Mucosa of descending colon (tissue), 3 donors: ENCODE data around the gene RASSF7. TPM values are rescaled to one million over a fixed set of nuclear protein-coding genes. Genes with fewer than 3 reads are reported as not detected.
"Not testable (repeated sequence)": the region's sequence is repeated elsewhere in the genome, so short reads cannot be mapped to it uniquely, and the experiment has no call there.

Experiments
- ATAC-seq: fragments of 200-7000 bp; cut with Tn5 transposase; one replicate; pipeline ENCODE4 v1.9.1; 2020; ENCODE audit warnings: mild to moderate bottlenecking, moderate library complexity
- DNase-seq, 3 donors: peaks; one replicate each; pipeline ENCODE4 v3.0.0-alpha.2; 2020
- H3K36me3 ChIP-seq: fragments of 200-600 bp; one replicate; pipeline ENCODE4 v1.8.0; 2021; ENCODE audit warnings: low read depth, mild to moderate bottlenecking
- H3K4me1 ChIP-seq: fragments of 200-600 bp; one replicate; pipeline ENCODE4 v1.8.0; 2021; ENCODE audit warnings: low read depth, mild to moderate bottlenecking
- H3K4me3 ChIP-seq: fragments of 200-600 bp; one replicate; pipeline ENCODE4 v1.8.0; 2021; ENCODE audit warnings: mild to moderate bottlenecking
- H3K9me3 ChIP-seq: fragments of 200-600 bp; one replicate; pipeline ENCODE4 v1.8.0; 2021; ENCODE audit warnings: mild to moderate bottlenecking
- CTCF ChIP-seq: fragments of 200-600 bp; IDR thresholded peaks from one replicate; pipeline ENCODE4 v1.8.0; 2022; ENCODE audit warnings: antibody characterized with exemption, mild to moderate bottlenecking
- intact Hi-C, 2 donors: fragments of 100-400 bp; cut with DNase I in 1 of 2; cut with micrococcal nuclease in 1 of 2; formaldehyde crosslinking; loops; one replicate each; pipeline versions ENCODE4 v1.11.0 to v1.11.1; 2022; cut with DNase I, micrococcal nuclease
- total RNA-seq, 3 donors: library from RNA; stranded (reverse); fragmentation: NEBNext Ultra II Directional in 2 of 3; extraction: Animal tissue kit (Norgen Biotek cat#: 25700) in 2 of 3; gene quantifications; one replicate each; pipeline versions ENCODE4 v1.2.1 to v1.2.4, GENCODE V29; 2021 to 2023
- donor health status: DM: no; HTN: no; CAD: no; lungs with moderate emphysema.
- donor health status: DM: no; HTN: no; CAD: no.
- donor health status: DM: no; HTN: yes; CAD: no.

RASSF7 gene
- total RNA-seq, 3 donors from 2014 or later: 45.7 to 108 (median 83.7) TPM

- intact Hi-C loops: no loop called here
- ATAC-seq: peak; percentile 0
- no peak for TF ChIP-seq CTCF
- DNase-seq: peak in 1 of 3 donors; percentile 74
- Histone ChIP-seq H3K4me3 (peak overlapping the region; percentile 40), H3K9me3 (no peaks in the 10 kb centered on the region), H3K4me1 (peaks cover 20% of the 10 kb centered on the region), H3K36me3 (peaks cover 3% of the 10 kb centered on the region)
Measured at GRCh38 chr11:567629-568292, 7.0 kb downstream of the RASSF7 start.

GRCh38 chr11:568306-569157 lies 7.8 kb downstream of the RASSF7 start:
- H3K36me3 ChIP-seq: peaks cover 3% of the 10 kb centered on the region
- no peak for TF ChIP-seq CTCF
- H3K9me3 ChIP-seq: no peaks in the 10 kb centered on the region
- ATAC-seq: peak; percentile 92
- intact Hi-C loops: no loop called here
- peaks cover 20% of the 10 kb centered on the region for H3K4me1 ChIP-seq
- DNase-seq: peak; percentile 93 to 98 (median 96)
- H3K4me3 ChIP-seq: peak overlapping the region; percentile 40

- peak overlapping the region; percentile 40 for H3K4me3 ChIP-seq
- H3K9me3 ChIP-seq: no peaks in the 10 kb centered on the region
- peaks cover 15% of the 10 kb centered on the region for H3K4me1 ChIP-seq
- peaks cover 3% of the 10 kb centered on the region for H3K36me3 ChIP-seq
- intact Hi-C loops: no loop called here
- DNase-seq (peak in 2 of 3 donors; percentile 64 to 70), ATAC-seq (no peak)
- no peak for TF ChIP-seq CTCF
Measured at GRCh38 chr11:569158-569885, 8.6 kb downstream of the RASSF7 start.

GRCh38 chr11:571802-572185 lies 11.0 kb downstream of the RASSF7 start:
- intact Hi-C loops: no loop called here
- Histone ChIP-seq H3K4me1 (peaks cover 24% of the 10 kb centered on the region), H3K9me3 (no peaks in the 10 kb centered on the region), H3K36me3 (peaks cover 3% of the 10 kb centered on the region), H3K4me3 (no peak overlapping the region)
- TF ChIP-seq CTCF: no peak
- ATAC-seq (no peak), DNase-seq (no peak)

DNA sequence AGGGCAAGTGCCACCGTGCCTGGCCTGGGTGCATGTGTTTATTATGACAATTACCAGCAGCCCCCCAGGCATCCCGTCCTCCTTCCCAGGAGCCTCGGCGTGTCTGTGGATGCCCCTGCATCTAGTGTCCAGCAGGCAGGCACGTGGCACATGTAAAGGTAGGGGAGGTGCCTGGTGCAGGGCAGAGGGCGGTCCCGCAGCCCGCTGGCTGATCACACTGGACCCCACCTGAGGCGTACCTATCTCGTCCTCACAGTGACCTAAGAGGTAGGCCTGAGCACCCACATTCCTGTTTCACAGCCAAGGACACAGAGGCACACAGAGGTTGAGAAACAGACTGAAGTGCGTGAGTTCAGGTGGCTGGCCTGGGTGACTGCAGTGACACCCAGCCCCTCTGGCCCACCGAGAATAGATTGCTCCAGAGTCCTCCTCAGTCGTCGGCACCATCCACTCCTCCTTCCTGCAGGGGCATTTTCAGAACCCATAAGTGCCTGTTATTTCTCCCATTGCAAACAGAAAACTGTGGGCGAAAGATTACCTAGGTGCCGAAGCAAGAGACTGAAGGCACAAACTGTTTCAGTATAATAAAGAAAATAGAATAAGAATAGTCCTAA lies 12.5 kb downstream of the RASSF7 start:
- Histone ChIP-seq H3K9me3 (no peaks in the 10 kb centered on the region), H3K4me3 (no peak overlapping the region), H3K4me1 (peaks cover 23% of the 10 kb centered on the region), H3K36me3 (peaks cover 2% of the 10 kb centered on the region)
- ATAC-seq (no peak), DNase-seq (no peak)
- intact Hi-C loops: no loop called here
- TF ChIP-seq CTCF: no peak

GRCh38 chr11:574031-574570 lies 13.3 kb downstream of the RASSF7 start:
- H3K9me3 ChIP-seq, DNase-seq, intact Hi-C loops, H3K4me3 ChIP-seq, H3K36me3 ChIP-seq, ATAC-seq: not testable (repeated sequence)
- H3K4me1 ChIP-seq: peaks cover 26% of the 10 kb centered on the region
